Measurements from ENCODE around the gene UBQLN4.

GRCh38 chr1:156012051-156012817 lies 41.4 kb downstream of the UBQLN4 start:
- TF ChIP-seq CTCF (IDR thresholded peaks at IDR 0.05; ENCODE audit: insufficient read depth, low read length, poor library complexity, severe bottlenecking): no peak
- no peak for TF ChIP-seq EZH2phosphoT487 (conservative IDR thresholded peaks at IDR 0.05; ENCODE audit: low read length)
